GM19397 (cell line): ENCODE data around the gene LCNL1.

ENCODE experiments used
- ATAC-seq: cut with Tn5 transposase; IDR thresholded peaks from one replicate; pipeline ENCODE4 v1.9.1; 2021; ENCODE audit warnings: mild to moderate bottlenecking, moderate library complexity; ENCODE audit not compliant: unreplicated experiment

LCNL1 gene

DNA sequence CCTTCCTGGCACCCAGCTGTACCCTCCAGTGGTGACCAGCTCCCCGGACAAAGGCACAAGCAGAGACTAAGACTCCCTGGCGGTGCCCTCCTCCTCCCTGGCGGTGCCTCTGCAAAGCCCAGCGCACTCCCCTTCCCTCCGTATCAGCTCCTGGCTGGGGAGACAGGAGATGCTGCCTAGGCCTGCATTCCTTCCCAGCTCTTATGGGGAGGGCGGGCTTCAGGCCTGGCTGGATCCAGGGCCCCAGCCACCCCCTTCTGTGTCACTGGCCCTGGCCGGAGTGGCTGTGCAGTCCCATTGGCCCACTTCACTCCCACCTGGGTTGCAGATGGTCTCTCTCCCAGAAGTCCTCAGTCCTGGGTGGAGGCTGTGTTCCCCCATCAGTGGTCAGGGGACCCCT, 24.3 kb upstream of the LCNL1 start:
- ATAC-seq = no peak

DNA sequence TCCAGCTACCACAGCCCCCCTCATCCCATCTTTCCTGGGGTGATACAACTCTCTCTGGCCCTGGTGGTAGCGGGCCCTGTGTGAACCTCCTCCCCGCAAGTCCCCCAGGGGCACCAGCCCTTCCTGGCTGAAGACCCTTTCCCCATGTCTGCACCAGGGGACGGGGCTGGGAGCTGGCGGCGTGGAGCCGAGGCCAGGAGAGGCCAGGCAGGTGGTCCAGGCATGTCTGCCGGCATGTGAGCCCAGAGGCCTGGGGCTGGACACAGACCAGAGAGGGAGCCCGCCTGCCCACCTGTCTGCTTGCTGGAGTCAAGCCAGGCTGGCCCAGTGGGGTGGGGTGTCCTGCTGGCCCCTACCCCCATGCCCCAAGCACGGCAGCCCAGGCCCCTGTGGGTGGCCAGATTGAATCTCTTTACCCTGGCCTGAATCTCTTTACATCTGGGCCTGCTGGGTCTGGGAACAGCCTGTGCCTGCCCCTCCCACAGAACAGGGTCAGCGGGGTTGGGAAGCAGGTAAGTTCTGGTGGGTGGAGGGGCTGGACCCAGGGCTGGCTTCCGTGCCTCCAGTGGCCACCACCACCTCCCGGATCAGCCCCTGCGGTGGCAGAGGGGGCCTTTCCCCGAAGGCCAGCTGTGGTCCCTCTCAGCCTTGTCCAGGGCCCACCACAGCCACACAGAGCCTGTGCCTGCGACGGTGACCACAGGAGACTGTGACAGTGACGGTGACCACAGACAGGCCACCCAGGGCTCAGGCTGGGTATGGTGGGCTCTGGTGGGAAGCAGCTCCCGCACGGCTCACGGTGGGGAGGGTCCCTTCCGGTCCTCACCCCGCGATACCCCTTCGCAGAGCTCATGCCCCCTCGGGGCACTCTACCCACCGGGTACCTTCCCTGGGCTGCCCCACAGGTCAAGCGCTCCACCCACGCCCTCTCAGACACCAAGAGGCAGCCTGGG, 23.6 kb upstream of the LCNL1 start:
- ATAC-seq = no peak

DNA sequence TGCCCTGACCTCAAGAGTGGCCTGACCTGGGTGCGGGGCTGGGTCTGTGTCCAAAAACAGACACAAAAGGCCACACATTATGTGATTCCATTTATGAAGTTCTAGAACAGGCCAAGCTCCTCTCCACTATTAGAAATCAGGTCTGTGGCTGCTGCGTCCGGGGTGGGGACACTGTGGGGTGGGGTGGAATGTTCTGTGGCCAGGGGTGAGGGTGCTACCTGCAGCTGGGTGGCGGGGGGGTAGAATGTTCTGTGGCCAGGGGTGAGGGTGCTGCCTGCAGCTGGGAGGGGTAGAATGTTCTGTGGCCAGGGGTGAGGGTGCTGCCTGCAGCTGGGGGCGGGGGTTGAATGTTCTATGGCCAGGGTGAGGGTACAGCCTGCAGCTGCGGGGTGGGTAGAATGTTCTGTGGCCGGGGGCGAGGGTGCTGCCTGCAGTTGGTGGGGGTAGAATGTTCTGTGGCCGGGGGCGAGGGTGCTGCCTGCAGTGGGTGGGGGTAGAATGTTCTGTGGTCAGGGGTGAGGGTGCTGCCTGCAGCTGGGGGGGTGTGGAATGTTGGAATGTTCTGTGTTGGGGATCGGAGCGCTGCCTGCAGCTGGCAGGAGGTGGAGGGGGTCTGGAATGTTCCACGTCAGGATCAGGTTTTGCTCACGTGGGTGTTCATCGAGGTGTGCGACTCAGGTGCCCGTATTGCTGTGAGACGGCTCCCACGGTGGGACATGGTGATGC, 22.4 kb upstream of the LCNL1 start:
- ATAC-seq = no peak

DNA sequence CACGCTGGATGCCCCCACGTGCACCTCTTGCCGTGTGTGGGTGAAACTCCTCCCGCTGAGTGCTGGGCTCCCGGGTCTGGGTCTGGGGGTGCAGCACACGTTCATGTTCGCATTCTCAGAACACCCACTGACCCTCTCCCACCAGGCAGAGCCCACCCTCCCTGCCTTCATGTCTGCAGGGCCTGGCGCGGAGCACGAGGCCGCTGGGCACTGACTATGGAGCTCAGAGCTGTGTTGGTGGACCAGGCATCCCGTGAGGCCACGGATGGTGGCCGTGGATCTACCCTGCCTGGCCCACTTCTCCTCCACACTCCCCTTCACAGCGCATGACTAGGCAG, 21.9 kb upstream of the LCNL1 start:
- ATAC-seq = no peak

DNA sequence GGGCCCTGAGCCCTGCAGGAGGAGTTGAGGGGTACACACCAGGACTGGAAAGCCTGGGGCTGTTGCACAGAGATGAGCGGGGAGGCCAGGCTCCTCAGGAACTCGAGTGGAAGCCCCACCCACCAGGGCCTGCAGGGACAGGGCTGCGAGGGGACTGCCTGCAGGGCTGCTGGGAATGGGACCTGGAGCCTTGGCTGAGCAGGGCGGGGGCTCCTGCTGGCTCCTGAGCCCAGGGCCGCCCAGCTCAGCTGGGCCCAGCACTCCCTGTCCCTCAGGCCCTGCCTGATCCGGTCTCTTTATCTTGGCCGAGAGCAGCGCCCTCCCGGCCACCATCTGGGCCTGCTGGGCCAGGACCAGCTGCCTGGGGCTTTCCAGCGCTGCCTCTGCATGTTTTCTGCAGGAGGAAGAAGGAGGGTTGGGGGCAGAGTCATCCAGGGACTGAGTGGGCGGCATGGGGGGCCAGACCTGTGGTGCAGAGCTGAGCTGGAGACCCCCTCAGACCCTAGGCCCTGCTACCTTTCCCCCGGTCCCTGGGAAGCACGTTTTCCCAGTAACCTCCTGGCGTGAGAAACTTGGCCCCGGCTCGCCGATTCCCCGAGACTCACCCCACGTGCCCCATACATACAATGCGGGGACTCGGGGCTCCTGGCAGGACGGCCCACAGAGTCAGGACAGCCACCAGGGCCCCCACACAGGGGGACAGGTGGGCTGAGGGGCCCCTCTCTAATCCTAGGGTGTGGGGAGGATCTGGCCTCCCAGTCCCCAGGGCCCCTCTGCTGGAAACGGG, 21.3 kb upstream of the LCNL1 start:
- ATAC-seq = no peak

DNA sequence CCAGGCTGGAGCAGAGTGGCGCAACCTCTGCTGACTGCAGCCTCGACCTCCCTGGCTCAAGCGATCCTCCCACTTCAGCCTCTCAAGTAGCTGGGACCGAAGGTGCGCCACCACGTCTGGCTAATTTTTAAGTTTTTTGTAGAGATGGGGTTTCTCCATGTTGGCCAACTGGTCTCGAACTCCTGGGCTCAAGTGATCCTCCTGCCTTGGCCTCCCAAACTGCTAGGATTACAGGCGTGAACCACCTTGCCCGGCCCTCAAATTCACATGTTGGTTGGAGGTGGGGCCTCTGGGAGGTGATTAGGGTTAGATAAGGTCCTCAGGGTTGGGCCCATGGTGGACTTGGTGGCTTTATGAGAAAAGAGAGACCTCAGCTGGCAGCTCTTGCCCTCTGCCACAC, 20.6 kb upstream of the LCNL1 start:
- no peak for ATAC-seq

DNA sequence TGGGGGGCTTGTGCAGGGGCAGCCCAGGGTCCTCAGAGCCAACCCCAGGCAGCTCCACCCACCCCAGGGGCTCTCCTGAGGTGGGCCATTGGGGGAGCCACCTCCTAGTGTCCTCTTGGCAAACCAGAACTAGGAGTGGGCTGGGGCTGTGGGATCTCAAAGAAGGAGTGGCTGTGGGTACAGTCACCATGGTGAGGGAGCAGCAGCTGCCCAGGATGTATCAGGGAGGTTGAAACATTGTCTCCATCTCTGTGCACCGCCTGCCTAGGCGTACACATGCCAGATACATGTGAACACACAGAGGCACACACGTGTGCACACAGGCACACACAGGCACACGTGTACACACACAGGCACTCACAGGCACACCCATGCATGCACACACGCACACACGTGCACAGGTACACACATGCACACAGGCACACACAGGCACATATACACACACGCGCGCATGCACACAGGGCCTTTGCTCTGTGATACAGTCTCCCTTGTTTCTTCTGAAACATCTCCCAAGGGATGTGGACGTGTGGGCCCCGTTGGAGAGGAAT, 20.0 kb upstream of the LCNL1 start:
- no peak for ATAC-seq

DNA sequence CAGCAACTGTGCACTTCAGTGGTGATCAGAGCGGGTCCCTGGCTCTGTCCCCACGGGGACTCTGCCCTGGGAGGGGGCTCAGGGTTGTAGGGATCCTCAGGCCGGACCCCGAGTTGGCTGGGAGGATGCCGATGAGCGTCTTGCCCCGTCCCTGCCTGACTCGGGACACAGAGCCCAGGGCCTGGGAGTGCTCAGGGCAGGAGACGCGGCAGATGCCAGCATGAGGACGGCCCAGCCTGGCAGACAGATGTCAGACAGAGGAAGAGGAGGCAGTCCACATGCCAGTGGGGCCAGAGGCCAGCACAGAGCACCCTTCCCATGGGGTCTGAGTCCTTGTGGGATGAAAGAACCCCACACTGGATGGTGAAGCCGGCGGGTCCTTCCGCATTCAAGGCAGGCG, 19.5 kb upstream of the LCNL1 start:
- ATAC-seq = no peak

DNA sequence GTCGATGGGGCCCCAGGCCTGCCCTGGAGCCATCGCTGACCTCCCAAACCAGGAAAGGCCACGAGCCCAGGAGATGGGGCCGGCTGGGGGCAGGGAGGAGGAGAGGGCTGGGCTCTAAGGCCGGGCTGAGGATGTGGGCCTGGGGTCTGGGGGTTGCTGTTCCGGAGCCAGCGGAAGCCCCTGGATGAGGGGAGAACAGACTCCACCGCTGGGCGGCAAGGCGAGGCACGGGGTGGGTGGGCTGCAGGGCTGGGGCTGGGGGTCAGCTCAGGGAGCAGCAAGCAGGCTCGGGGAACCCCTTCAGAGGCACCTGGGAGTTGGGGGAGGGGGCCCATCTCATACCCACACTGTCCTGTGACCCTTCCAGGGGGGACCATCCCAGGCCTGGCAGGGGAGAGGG, 19.0 kb upstream of the LCNL1 start:
- no peak for ATAC-seq

DNA sequence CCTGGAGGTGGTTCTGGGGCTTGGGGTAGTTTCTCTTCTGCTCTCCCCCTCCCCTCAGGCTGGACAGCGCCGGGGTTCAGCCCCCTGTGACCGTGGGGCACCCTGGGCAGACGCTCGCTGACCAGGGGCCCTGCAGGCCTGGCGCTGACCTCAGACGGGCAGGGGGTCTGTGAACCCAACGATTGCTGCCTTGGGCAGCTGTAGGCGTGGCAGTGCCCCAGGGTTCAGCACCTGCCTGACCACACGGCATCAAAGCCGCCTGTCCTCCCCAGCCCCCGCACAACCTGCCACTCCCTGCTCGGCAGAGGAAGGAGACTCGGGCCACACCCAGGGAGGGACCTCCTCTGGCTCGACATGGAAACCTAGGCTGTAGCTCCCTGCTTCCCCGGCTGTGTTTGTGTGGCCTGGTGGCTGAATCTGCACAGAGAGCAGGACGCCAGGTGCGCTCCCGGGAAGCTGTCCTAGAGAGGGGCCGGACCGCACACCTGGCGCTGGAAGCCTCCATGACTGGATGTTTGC, 18.6 kb upstream of the LCNL1 start:
- no peak for ATAC-seq

DNA sequence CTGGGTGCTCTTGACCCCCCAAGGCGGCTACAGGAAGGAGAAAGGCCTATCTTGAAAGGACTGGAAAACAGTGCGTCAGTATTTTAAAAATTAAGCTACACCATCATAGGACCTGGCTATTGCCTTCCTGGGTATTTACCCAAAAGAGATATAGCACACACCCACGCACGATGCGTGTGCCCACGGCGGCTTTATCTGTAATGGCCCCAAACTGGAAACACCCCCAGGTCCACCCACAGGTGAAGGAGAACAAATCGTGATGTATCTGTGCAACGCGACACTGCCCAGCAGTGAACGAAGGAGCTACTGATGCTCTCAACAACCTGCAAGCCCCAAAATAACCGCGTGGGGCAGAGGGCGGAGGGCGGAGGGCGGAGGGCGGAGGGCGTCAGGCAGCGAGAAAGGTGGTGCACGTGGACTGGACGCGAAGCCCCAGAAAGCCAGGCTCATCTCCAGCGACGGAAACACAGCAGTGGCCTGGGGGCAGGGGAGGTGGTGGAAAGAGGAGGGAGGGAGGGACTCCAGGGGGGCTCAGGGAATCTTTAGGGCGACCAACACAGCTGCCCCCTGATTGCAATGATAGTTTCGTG, 17.9 kb upstream of the LCNL1 start:
- no peak for ATAC-seq

DNA sequence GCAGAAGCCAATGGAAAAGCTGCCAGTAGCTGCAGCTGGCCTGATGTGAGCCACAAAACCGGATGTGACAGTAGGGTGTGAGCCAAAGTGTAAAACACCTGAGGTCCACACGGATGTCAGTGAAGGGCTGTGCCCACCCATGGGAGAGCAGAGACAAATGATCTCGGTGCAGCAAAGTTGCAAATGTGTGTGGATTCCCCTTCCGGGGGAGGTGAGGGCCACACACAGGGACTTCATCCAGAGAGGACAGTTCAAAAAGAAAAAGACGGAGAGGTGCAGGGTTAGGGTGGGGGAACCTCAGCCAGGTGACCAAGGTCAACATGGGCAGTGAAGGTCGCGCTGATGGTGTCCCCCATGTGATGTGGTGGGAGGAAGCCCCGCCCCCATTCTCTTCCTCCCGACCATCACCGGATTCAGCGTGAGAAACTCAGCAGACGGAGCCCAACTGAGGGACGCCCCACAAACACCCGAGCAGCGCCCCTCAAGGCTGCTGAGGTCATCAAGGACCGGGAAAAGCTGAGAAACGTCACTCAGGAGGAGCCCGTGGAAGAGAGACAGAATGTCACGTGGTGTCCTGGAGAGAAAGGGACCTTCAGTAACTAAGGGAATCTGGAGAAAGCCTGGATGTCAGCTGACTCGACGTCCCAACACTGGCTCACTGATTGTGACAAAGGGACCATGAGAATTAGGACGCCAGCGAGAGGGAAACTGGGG, 16.9 kb upstream of the LCNL1 start:
- ATAC-seq = no peak

DNA sequence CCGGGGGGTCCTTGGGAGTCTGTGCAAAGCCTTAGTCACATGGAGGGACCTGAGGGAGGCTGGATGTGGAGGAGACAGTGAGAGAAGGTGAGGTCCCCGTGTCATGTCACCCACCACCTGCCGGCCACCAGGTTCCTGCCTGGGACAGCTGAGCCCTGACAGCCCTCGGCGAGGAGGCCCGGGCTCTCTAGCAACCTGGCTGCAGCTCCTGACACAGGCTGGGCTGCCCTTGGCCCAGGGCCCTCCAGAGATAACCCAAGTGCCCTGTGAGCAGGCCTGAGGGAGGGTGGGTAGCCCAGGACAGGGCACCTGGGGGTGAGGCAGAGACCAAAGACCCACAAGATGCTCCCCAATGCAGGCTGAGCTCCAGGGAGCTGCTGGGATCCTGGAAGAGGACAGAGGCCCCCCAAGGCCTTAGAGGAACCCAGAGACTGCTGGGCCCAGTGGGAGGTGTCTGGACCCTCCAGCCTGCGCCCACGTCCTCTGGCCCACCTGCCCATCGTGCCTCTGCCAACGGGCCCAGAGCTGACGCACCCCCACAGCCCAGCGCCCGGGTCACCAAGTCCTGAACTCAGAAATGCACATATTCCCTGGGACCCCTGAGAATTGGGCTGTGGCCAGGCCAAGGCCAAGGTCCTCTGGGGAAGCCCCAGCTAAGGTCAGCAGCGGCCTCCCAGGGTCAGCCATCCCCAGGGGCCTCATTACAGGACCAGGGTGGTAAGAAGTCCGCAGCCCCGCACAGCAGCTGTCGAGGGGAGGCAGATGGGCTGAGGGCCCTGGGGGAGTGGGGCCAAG, 14.3 kb upstream of the LCNL1 start:
- ATAC-seq = no peak

DNA sequence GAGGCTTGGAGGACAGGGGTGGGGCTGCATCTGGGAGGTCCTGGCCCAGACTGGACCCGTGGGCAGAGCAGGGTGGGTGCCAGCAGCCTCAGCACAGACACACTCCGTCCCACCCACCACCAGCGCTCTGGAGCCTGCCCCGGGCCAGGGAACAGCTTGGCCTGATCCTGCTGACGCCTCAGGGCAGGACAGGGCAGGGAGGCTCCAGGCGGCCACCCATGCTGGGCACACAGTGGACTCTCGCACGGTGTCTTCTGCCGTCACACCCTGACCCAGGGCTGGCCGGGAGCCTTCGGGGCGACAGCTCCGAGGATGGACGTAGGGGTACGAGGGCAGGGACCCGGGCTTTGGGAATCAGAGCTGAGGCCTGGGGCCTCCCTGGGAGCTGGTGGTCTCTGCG, 13.6 kb upstream of the LCNL1 start:
- no peak for ATAC-seq

DNA sequence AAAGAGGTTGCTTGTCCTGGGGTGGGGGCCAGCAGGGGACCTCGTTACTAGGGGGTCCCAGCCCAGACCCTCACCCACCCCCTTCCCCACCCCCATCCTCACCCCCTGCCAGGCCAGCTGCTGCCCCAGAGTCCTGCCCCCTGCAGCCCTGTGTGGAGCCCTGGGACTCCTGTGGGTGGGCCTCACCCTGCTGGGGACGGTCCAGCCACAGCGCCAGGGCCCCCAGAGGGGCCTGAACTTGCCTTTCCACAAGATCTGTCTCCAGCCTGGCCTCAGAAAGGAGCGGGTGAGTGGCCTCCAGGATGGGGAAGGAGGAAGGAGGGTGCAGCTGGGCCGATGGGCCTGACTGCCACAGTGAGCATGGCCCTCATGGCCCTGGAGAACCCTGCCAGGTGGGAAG, 13.0 kb upstream of the LCNL1 start:
- no peak for ATAC-seq

DNA sequence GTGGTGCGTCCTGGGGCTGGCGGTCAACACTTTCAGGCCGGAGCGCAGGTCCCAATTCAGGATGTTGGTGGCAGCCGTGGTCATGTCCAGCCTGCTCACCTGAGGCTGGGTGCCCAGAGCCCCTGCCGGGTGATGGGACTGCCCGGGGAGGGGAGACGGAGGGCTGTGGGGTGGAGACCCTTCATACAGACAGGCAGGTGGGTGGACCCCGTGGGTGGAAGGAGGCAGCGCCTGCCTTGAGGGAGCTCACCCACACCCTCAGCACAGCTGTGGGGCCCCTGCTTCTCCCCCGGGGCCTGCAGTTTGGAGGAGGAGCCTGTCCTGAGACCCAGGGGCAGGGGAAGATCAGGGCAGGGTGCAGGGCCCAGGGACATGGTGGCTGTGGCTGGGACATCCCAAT, 12.4 kb upstream of the LCNL1 start:
- ATAC-seq = no peak

DNA sequence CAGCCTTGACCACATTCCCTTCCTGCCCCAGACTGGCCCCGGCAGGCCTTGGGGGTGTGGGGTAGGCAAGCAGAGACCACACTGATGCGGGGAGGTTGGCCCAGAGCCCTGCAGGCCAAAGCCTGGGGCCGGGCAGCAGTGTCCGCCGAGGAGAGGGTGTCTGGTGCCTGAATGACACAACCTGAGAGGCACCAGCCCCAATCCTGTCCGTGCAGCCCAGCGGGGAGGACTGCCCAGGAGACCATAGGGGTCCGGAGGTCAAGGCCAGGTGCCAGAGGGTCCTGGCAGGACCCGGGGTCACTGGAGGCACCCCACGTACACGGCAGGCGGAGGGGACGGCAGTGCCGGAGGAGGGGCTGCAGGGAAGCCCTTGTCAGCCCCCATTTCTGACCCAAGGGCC, 11.0 kb upstream of the LCNL1 start:
- no peak for ATAC-seq

DNA sequence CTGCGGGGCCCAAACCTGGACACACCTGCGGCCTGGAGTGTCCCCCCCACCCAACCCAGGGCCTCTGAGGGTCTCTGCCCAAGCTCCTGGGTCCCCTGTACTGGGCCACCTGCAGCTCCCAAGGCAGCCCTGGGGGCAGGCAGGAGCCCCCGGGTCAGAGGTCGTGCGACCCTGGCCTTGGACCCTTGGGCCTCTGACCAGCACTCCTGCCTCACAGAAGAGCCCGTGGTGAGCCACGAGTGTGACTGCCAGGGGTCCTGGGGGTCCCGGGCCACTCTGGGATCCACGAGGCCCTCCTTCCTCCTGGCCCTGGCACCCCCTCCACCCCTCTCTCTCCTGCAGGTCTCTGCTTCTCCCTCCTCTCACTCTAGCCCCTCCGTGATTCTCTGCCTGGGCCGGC, 10.5 kb upstream of the LCNL1 start:
- ATAC-seq = no peak

DNA sequence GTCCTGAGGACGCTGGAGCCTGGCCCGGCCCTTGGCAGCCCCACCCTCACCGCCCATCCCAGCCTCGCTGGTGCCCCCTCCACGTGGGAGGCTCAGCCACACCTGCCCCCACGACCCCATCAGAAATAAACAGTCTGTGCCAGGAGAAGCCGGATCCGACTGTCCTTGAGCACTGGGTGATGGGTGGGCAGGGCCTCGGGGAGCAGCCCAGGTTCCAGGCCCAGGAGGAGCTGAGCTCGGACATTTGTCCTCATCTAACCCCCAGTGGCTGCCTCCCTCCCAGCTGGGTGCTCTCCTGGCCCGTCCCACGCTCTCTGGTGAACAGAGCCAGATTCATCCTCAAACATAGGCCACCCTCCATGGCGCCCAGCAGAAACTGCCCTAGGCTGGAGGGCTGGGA, 10.1 kb upstream of the LCNL1 start:
- ATAC-seq = no peak
